SU-DHL-6 (cell line): Measurements from ENCODE around the gene DACT3.

Experiments used
- H2AFZ ChIP-seq: fragments of 200-600 bp; sonication (generic); 2 replicates; pipeline ENCODE4 v1.6.1; 2014; ENCODE audit warnings: low read depth, mild to moderate bottlenecking, moderate library complexity, mixed read lengths, antibody characterized with exemption, low read length; ENCODE audit not compliant: severe bottlenecking
- H3F3A ChIP-seq: fragments of 200-600 bp; shearing (Covaris generic); 2 replicates; pipeline ENCODE4 v1.6.0; 2016; ENCODE audit warnings: antibody characterized with exemption, mild to moderate bottlenecking; ENCODE audit not compliant: insufficient read depth
- H3K27ac ChIP-seq: fragments of 200-600 bp; sonication (generic); 2 replicates; pipeline ENCODE4 v1.5.1; 2016; ENCODE audit warnings: low read depth, mild to moderate bottlenecking, low read length, moderate library complexity, mixed read lengths
- H3K27me3 ChIP-seq: fragments of 200-600 bp; sonication (generic), shearing (Covaris generic); 2 replicates; pipeline ENCODE4 v1.6.0; 2014; ENCODE audit warnings: mild to moderate bottlenecking, low read length
- H3K36me3 ChIP-seq: fragments of 200-600 bp; sonication (generic); 2 replicates; pipeline ENCODE4 v1.6.1; 2014; ENCODE audit warnings: mild to moderate bottlenecking, low read length, mixed read lengths
- H3K4me2 ChIP-seq: fragments of 300-600, 200-600 bp; shearing (Covaris generic), sonication (generic); 2 replicates; pipeline ENCODE4 v1.6.0; 2014; ENCODE audit warnings: low read length, low read depth, mild to moderate bottlenecking; ENCODE audit not compliant: poor library complexity, severe bottlenecking
- H3K4me3 ChIP-seq: fragments of 200-600 bp; sonication (generic); 2 replicates; pipeline ENCODE4 v1.5.1; 2014; ENCODE audit warnings: antibody characterized with exemption, low read length, mild to moderate bottlenecking, mixed read lengths; ENCODE audit not compliant: insufficient read depth, poor library complexity, severe bottlenecking
- H3K79me2 ChIP-seq: fragments of 200-600 bp; sonication (generic); 2 replicates; pipeline ENCODE4 v1.6.1; 2014; ENCODE audit warnings: mild to moderate bottlenecking, low read length, moderate library complexity; ENCODE audit not compliant: insufficient read depth
- H3K9ac ChIP-seq: fragments of 200-600 bp; sonication (generic); 2 replicates; pipeline ENCODE4 v1.7.0; 2014; ENCODE audit warnings: mild to moderate bottlenecking, low read length
- H3K9me2 ChIP-seq: fragments of 200-600 bp; sonication (generic); replicated peaks from 2 replicates; pipeline ENCODE4 v1.6.1; 2014; ENCODE audit warnings: low read length; ENCODE audit not compliant: insufficient read depth
- H3K9me3 ChIP-seq: fragments of 200-600 bp; sonication (generic); 2 replicates; pipeline ENCODE4 v1.6.1; 2014; ENCODE audit warnings: low read length, mixed read lengths; ENCODE audit not compliant: insufficient read depth
- H4K20me1 ChIP-seq: fragments of 200-600 bp; sonication (generic); 2 replicates; pipeline ENCODE4 v1.6.1; 2014; ENCODE audit warnings: low read depth, mild to moderate bottlenecking, antibody characterized with exemption, low read length, moderate library complexity, mixed read lengths
- EZH2phosphoT487 ChIP-seq: fragments of 200-600 bp; sonication (generic), shearing (Covaris generic); conservative IDR thresholded peaks from 2 replicates; pipeline ENCODE4 v1.6.1; 2018; ENCODE audit warnings: mild to moderate bottlenecking, antibody characterized with exemption, low read length, moderate library complexity, mixed read lengths
- TF ChIP-seq, protein P1 (sequence below): fragments of 200-600 bp; sonication (generic); IDR thresholded peaks from one replicate; pipeline ENCODE4 v1.5.1; 2017; ENCODE audit warnings: antibody characterized with exemption, mild to moderate bottlenecking, low read length, moderate library complexity; ENCODE audit not compliant: insufficient read depth, poor library complexity, severe bottlenecking

DACT3 gene

DNA sequence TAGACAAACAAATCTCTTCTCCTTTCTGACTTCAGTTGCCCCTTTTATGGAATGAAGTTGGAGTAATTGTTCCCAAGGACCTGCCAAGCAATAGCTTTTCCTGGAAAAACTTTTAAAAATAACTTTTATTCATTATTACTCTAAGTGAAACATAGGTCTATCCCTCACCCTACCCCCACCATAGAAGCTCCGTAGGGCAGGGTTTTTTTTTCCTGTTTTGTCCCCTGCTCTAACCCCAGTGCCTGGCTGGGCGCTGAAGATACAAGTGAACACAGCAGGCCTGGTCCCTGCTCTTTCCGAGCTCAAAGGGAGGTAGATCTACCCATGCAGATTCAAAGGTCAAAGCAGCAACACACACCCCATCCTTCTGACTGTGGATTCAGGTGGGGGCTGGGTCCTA is 16.3 kb downstream of the DACT3 start:
- Histone ChIP-seq H3K9me3 (no peaks in the 10 kb centered on the region), H3K9ac (no peak overlapping the region), H3F3A (no peaks in the 10 kb centered on the region), H2AFZ (no peak overlapping the region), H3K27ac (no peak overlapping the region), H4K20me1 (no peaks in the 10 kb centered on the region), H3K9me2 (no peaks in the 10 kb centered on the region), H3K4me2 (no peak overlapping the region), H3K79me2 (no peaks in the 10 kb centered on the region), H3K36me3 (no peaks in the 10 kb centered on the region), H3K27me3 (no peaks in the 10 kb centered on the region), H3K4me3 (no peak overlapping the region)
- no peak for TF ChIP-seq EZH2phosphoT487
- TF ChIP-seq, protein P1, sequence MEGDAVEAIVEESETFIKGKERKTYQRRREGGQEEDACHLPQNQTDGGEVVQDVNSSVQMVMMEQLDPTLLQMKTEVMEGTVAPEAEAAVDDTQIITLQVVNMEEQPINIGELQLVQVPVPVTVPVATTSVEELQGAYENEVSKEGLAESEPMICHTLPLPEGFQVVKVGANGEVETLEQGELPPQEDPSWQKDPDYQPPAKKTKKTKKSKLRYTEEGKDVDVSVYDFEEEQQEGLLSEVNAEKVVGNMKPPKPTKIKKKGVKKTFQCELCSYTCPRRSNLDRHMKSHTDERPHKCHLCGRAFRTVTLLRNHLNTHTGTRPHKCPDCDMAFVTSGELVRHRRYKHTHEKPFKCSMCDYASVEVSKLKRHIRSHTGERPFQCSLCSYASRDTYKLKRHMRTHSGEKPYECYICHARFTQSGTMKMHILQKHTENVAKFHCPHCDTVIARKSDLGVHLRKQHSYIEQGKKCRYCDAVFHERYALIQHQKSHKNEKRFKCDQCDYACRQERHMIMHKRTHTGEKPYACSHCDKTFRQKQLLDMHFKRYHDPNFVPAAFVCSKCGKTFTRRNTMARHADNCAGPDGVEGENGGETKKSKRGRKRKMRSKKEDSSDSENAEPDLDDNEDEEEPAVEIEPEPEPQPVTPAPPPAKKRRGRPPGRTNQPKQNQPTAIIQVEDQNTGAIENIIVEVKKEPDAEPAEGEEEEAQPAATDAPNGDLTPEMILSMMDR = no peak

DNA sequence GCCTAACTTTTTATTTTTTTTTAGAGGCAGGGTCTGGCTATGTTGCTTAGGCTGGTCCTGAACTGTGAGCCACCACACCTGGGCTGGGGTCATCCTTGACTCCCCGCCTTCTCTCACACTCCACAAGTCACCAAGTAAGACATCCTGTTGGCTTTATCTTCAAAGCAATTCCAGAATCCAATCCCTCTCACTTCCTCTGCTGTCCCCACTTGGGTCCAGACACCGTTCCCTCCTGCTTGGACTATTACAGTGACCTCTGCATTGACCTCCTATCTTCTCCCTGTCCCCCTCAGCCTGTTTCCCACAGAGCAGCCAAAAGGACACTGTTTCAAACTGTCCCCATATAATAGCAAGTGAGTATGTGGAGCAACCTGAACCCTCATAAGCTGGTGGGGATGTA is 20.3 kb downstream of the DACT3 start:
- H3K9ac ChIP-seq = no peak overlapping the region
- no peaks in the 10 kb centered on the region for H3K9me3 ChIP-seq
- H3K27me3 ChIP-seq = no peaks in the 10 kb centered on the region
- no peak for TF ChIP-seq EZH2phosphoT487
- TF ChIP-seq, protein P1 = no peak
- no peaks in the 10 kb centered on the region for H3K9me2 ChIP-seq
- no peak overlapping the region for H3K4me3 ChIP-seq
- H4K20me1 ChIP-seq = no peaks in the 10 kb centered on the region
- no peaks in the 10 kb centered on the region for H3K36me3 ChIP-seq
- H2AFZ ChIP-seq = no peak overlapping the region
- no peaks in the 10 kb centered on the region for H3K79me2 ChIP-seq
- no peaks in the 10 kb centered on the region for H3F3A ChIP-seq
- H3K27ac ChIP-seq = no peak overlapping the region
- H3K4me2 ChIP-seq = no peak overlapping the region

DNA sequence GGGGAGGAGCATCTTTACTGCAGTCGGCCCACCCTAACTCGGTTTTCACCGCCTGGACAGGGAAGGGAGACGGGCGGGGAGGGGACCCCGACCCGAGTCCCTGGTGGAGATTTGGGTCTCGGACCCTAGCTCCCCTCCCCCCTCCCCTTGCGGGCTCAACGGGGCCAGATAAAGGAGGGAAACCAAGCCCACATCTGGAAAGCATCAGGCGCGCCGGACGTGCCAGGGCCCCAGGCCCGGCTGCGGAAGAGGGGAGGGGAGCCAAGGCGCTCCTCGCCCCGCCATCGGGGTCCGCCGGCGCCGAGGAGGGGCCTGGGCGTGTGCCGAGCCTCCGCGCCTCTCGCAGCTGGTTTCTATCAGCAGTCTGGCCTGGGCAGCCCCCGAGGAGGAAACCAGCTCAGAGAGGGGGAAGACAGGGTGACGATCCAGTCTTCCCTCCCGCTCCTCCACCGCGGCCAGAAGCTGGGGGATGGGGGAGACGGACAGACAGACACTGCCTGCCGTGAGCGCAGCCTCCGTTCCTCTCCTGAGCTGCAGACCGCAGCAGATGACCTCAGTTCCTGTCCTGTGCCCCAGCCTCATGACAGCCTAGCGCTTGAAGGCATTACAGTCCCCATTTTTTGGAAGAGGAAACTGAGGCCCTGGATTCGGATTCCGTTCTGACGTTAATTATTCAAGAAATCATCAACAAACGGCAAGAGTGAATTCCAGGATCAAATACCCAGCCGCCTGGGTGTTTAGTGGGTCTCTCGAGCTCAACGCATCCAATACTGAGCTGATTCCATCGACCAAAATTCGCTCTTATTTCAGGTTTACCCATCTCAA is 21.4 kb downstream of the DACT3 start:
- Histone ChIP-seq H2AFZ (no peak overlapping the region), H3K9me3 (no peaks in the 10 kb centered on the region), H3K9me2 (no peaks in the 10 kb centered on the region), H3K9ac (no peak overlapping the region), H3K4me2 (peak overlapping the region; percentile 53), H3K27me3 (no peaks in the 10 kb centered on the region), H4K20me1 (no peaks in the 10 kb centered on the region), H3K27ac (no peak overlapping the region), H3K79me2 (no peaks in the 10 kb centered on the region), H3K4me3 (no peak overlapping the region), H3F3A (no peaks in the 10 kb centered on the region), H3K36me3 (no peaks in the 10 kb centered on the region)
- TF ChIP-seq, protein P1 = no peak
- no peak for TF ChIP-seq EZH2phosphoT487
